ENCODE measurements around the gene FMNL2.

FMNL2 gene

GRCh38 chr2:152328013-152328412 is 7.0 kb upstream of the FMNL2 start (continued):
- TF ChIP-seq ZBTB11 (tag by site-specific recombination; conservative IDR thresholded peaks at IDR 0.05; ENCODE audit: low read depth) (peak; percentile 74; the same call in 1 of the 2 replicates), ZNF426 (tag by site-specific recombination; IDR thresholded peaks at IDR 0.05) (peak; percentile 66), ZNF510 (tag by site-specific recombination; IDR thresholded peaks at IDR 0.05; ENCODE audit: insufficient replicate concordance) (peak; percentile 21), ZNF26 (tag by site-specific recombination; IDR thresholded peaks at IDR 0.05) (no peak), ZNF148 (tag by site-specific recombination; IDR thresholded peaks at IDR 0.05; ENCODE audit: borderline replicate concordance) (no peak), GLIS1 (tag by site-specific recombination; IDR thresholded peaks at IDR 0.05) (no peak), ZNF394 (tag by site-specific recombination; IDR thresholded peaks at IDR 0.05; ENCODE audit: borderline replicate concordance) (peak; percentile 84; the same call in 1 of the 2 replicates), ZNF202 (tag by site-specific recombination; IDR thresholded peaks at IDR 0.05; ENCODE audit: borderline replicate concordance) (peak; percentile 39; the same call in 1 of the 2 replicates), ZNF544 (tag by site-specific recombination; IDR thresholded peaks at IDR 0.05) (no peak), ZEB2 (tag by site-specific recombination; IDR thresholded peaks at IDR 0.05) (no peak), ZBTB17 (tag by site-specific recombination; IDR thresholded peaks at IDR 0.05) (no peak), ZNF600 (tag by site-specific recombination; IDR thresholded peaks at IDR 0.05) (no peak), ZNF449 (tag by site-specific recombination; IDR thresholded peaks at IDR 0.05) (no peak), ZNF16 (tag by site-specific recombination; IDR thresholded peaks at IDR 0.05; ENCODE audit: low read depth) (no peak), PRDM2 (tag by site-specific recombination; IDR thresholded peaks at IDR 0.05; ENCODE audit: borderline replicate concordance) (no peak), MYNN (tag by site-specific recombination; IDR thresholded peaks at IDR 0.05; ENCODE audit: borderline replicate concordance) (no peak), ZNF138 (tag by site-specific recombination; IDR thresholded peaks at IDR 0.05; ENCODE audit: borderline replicate concordance) (no peak), ELK4 (IDR thresholded peaks at IDR 0.05; ENCODE audit: borderline replicate concordance, low read depth, low read length) (no peak), ZNF366 (tag by site-specific recombination; conservative IDR thresholded peaks at IDR 0.05) (no peak), ZNF555 (tag by site-specific recombination; conservative IDR thresholded peaks at IDR 0.05) (peak; percentile 59), ZNF266 (tag by site-specific recombination; IDR thresholded peaks at IDR 0.05; ENCODE audit: low read depth) (no peak), ZSCAN30 (tag by site-specific recombination; IDR thresholded peaks at IDR 0.05) (no peak), SCRT2 (tag by site-specific recombination; IDR thresholded peaks at IDR 0.05) (no peak), MEIS1 (CRISPR knock-in tag; IDR thresholded peaks at IDR 0.05; ENCODE audit: borderline replicate concordance) (no peak)

Data from HEK293 (cell line).